HL-60/S4 (cell line): ENCODE measurements around the gene COL23A1.

Experiments
- in situ Hi-C: fragments of 300-500 bp; cut with MboI; formaldehyde crosslinking; loops from 2 replicates; pipeline ENCODE4 v1.14.3; 2022; ENCODE audit warnings: low sequenced_read_pairs

The COL23A1 gene

GRCh38 chr5:178441486-178442270 is 148.5 kb downstream of the COL23A1 start:
- in situ Hi-C loops: no loop called here

GRCh38 chr5:178440181-178440580 is 150.0 kb downstream of the COL23A1 start:
- in situ Hi-C loops: no loop called here

- in situ Hi-C loops: no loop called here
These were observed 150.6 kb downstream of the COL23A1 start for GRCh38 chr5:178439493-178440180.

GRCh38 chr5:178438796-178439195 is 151.4 kb downstream of the COL23A1 start:
- in situ Hi-C loops: no loop called here

DNA sequence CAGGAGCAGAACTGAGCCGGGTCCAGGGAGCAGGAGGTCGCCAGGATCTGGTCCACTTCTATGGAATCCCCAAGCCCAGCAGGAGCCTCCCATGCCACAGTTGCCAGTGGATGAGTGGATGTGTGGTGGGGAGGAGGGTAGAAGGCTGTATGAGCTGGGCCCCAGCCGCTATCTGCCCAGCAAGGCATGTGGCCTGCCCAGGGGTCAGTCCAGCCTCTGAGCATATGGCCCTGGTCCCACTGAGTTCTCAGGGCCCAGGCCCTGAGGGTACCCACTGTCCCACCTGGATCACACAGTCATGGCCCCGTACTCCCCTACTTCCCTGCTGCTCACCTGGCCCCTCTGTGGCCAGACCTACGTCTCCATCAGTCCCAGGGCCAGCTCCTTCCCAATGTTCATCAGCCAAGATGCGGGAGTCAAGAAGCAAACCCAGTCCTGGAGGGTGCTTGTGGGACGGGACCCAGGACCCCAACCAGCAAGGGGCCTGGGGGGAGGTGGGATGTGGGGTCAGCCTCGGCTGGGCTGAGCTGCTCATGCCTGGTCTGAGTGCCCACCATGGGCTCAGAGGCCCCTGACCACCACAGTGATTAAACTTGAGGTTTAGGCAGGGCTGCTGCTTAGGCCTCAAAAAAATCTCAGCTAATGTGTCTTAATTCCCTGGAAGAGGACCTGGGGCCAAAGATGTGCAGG is 152.7 kb downstream of the COL23A1 start:
- in situ Hi-C loops: no loop called here

- in situ Hi-C loops: no loop called here
These were observed 153.8 kb downstream of the COL23A1 start for GRCh38 chr5:178436326-178436940.

DNA sequence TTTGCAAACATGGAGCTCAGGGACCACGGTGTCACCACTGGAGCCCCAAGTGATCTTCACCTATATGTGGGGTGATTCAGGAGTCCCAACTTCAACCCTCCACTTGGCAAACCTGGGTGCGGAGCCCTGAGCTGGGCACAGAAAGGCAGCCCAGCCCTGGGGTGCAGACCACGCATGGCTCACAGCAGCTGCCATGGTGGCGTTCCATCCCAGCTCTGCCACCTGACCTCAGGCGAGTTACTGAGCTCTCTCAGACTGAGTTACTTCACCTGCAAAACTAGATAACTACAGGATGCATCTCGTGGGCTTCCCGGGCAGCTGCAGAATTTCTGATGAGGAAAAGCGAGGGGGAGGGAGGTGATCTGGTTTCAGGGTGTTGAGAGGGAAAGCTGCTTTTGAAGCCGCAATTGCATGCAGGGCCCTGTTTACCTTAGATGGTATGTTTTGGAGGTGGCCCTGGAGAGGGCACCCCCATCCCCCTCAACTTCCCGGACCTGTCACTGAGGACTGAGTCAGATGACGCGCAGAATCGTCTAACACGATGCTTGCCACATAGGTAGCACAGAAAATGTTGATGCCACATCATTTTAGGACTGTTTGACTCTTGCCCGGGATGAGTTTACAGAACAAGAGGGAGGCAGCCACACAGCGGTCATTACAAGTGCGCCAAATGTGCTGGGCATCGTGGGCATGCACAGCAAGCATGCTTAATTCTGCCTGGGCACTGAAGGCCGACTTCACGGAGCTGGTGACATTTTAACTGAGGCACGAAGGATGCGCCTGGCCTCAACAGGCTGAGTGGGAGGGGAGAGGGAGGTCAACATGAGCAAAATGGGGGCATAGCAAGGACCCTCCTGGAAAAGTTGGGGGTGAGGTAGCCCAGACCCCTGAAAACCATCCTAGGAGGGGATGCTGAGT is 154.6 kb downstream of the COL23A1 start:
- in situ Hi-C loops: no loop called here

DNA sequence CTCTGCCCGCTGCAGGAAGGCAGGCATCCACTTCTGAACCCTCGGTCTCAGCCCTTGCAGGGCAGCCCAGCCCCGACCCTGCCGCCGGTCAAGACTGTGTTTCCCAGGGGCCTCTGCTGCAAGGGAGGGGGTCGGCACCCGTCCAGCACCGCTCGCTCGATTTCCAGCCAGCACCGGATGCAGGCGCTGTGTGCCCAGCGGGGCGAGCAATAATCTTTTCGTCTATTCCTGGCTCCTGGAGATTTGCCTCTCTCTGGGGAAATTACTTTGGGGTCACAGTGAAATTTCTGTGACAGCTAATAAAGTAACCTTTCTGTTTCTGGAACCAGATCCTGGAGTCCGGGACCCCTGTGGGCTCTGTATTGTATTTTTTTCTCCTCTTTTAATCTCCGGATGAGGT is 155.3 kb downstream of the COL23A1 start:
- in situ Hi-C loops: no loop called here

- in situ Hi-C loops: no loop called here
These were observed 156.0 kb downstream of the COL23A1 start for GRCh38 chr5:178434016-178434761.

- in situ Hi-C loops: no loop called here
These were observed 156.9 kb downstream of the COL23A1 start for GRCh38 chr5:178433273-178433775.

DNA sequence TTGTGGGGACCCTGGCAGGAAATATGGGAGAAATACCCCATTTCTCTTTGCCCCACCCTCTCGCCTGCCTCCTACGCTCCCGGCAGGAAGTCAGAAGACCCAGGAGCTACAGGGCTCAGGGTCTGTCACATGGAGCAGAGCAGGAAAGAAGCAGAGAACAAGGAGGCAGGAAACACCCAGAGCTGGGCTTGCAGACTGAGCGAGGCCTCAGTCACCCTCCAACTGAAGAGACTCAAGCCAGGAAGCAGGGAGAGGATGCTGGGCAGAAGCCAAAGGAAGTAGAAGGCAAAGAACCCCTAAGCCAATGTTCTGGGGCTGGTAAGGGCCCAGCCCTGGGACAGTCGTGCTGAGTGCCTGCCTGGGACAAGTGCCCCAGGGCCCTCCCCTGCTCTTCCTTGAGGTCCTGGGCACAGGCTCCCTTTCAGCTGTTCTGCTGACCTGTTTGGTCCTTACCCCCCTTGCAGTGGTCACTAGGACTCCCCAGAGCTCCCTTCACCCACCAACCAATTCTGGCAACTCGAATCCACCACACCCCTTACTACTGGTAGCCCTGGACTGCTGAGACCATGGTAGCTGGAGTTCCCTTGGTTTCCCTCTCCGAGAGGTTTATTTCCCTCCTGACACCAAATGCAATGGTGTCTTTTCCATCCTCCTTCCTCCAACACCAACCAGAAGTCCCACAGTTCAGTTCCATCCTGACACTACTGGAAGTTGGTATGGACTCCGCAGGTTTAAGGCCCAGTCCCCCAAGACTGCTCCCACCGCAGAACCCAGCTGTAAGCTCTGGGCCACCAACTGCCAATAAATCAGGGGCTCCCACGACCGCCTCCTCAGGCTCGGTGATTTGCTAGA is 157.5 kb downstream of the COL23A1 start:
- in situ Hi-C loops: no loop called here

GRCh38 chr5:178431782-178432165 is 158.4 kb downstream of the COL23A1 start:
- in situ Hi-C loops: no loop called here

DNA sequence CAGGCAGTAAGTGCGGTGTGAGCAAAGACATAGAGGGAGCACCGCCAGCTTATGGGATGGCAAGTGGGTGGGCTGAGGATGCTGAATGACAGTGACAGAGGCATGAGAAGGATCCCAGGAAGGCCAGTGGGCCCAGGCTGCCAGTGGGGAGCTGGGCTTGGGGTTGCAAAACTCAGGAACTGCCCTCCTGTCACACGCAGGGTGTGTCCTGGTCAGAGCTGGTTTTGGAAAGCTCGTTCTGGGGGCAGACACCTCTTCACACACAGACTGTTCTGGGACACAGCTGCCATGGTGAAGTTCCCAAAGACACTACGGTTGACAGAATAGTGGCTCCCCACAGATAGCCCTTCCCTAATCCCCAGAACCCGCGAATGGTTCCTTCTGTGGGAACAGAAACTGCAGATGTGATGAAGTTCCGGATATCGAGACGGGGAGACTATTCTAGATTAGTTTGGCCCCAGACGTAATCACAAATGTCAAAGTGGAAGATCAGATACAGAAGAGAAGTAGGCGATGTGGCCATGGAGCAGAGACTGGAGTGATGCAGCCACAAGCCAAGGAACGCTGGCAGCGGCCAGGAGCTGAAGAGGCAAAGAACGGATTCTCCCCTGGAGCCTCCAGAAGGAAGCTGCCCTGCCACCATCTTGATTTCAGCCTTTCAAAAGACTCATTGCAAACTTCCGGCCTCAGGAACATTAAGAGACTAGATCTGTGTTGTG is 159.0 kb downstream of the COL23A1 start:
- in situ Hi-C loops: no loop called here

- in situ Hi-C loops: no loop called here
These were observed 159.8 kb downstream of the COL23A1 start for GRCh38 chr5:178430186-178431062.

DNA sequence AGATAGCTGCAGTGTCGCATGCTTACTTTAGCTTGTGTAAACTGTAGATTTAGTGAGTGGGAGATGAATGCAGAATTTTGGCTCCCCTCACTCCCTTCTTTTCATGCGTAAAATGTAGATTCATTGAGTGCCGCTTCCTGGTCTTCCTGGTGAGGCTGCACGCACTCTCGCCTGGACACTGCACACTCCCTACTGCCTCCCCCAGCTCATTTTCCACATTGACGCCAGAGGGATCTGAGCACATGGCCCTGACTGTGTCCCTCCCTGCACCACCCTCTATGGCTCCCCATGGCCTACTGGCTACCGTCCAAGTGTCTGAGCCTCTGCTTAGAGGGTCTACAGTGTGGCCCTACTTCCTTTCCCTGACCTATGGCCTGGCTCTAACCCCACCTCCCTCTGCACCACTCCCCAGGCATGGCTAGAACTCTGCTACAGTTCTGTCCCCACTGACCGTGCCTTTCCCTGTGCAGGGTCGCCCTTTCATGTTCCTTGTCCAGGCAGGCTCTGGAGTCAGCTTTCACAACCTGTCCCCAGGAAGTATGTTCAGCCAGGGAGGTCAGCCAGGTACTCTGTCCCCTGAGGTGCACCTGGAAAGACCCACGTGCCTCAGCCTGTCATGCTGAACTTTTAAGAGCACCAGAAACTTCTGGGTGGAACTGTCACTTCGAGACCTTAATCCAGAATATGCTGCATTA is 160.6 kb downstream of the COL23A1 start:
- in situ Hi-C loops: no loop called here

- in situ Hi-C loops: no loop called here
These were observed 161.1 kb downstream of the COL23A1 start for GRCh38 chr5:178429156-178429468.
